HEK293 (cell line): Measurements from ENCODE around the gene RORC.

Experiments used
- CTCF ChIA-PET: fragments of 350-600 bp; formaldehyde crosslinking; extraction: SDS; loops from one replicate; lab custom pipeline; 2021; ENCODE audit warnings: antibody characterized with exemption; lab: Yijun Ruan, JAX
- POLR2A ChIA-PET: fragments of 300-600 bp; formaldehyde crosslinking; extraction: SDS; loops from one replicate; lab custom pipeline; 2020; ENCODE audit warnings: antibody characterized with exemption, inconsistent platforms; lab: Yijun Ruan, JAX
- H3K27ac ChIP-seq: fragments of 200-500 bp; sonication (Bioruptor generic); 2 replicates; pipeline ENCODE4 v1.5.1; 2014; ENCODE audit warnings: low read depth, low read length, control low read depth, inconsistent platforms; ENCODE audit errors: extremely low read depth
- H3K36me3 ChIP-seq, 2 experiments: fragments of 200-500 bp in 1 of 2; sonication (Bioruptor generic) in 1 of 2; 1 replicate in 1 of 2; 2 replicates in 1 of 2; pipeline ENCODE4 v1.5.1; 2014 to 2017; ENCODE audit warnings: inconsistent platforms in 2 of 2, low read length in 2 of 2; ENCODE audit not compliant: control insufficient read depth in 2 of 2, insufficient read depth in 1 of 2
- H3K4me1 ChIP-seq: fragments of 200-500 bp; sonication (Bioruptor generic); 2 replicates; pipeline ENCODE4 v1.5.1; 2014; ENCODE audit warnings: mild to moderate bottlenecking, low read length, inconsistent platforms; ENCODE audit not compliant: control insufficient read depth, insufficient read depth
- H3K4me3 ChIP-seq: 2 replicates; pipeline ENCODE4 v1.5.1; 2011; ENCODE audit warnings: low read depth, mild to moderate bottlenecking, control low read depth, low read length, moderate library complexity
- H3K9me3 ChIP-seq: fragments of 200-500 bp; sonication (Bioruptor generic); 2 replicates; pipeline ENCODE4 v1.5.1; 2014; ENCODE audit warnings: low read depth, low read length, inconsistent platforms; ENCODE audit not compliant: control insufficient read depth, insufficient read depth
- ELK4 ChIP-seq: IDR thresholded peaks from 2 replicates; pipeline ENCODE4 v1.6.1; 2011; ENCODE audit warnings: mild to moderate bottlenecking, low read depth, low read length, borderline replicate concordance
- KLF16 ChIP-seq: fragments of 450-650 bp; formaldehyde crosslinking; IDR thresholded peaks from 2 replicates; pipeline ENCODE4 v1.5.1; 2017; ENCODE audit warnings: missing biosample characterization, missing genetic modification characterization
- OVOL3 ChIP-seq: fragments of 450-650 bp; formaldehyde crosslinking; IDR thresholded peaks from 2 replicates; pipeline ENCODE4 v1.5.1; 2016; ENCODE audit warnings: missing biosample characterization, missing genetic modification characterization
- PATZ1 ChIP-seq: fragments of 450-650 bp; formaldehyde crosslinking; IDR thresholded peaks from 2 replicates; pipeline ENCODE4 v1.5.1; 2016; ENCODE audit warnings: missing biosample characterization, missing genetic modification characterization
- PRDM4 ChIP-seq: fragments of 450-650 bp; formaldehyde crosslinking; IDR thresholded peaks from 2 replicates; pipeline ENCODE4 v1.5.1; 2017; ENCODE audit warnings: missing biosample characterization, missing genetic modification characterization
- REPIN1 ChIP-seq: fragments of 450-650 bp; formaldehyde crosslinking; IDR thresholded peaks from 2 replicates; pipeline ENCODE4 v1.5.1; 2017; ENCODE audit warnings: missing biosample characterization, missing genetic modification characterization, low read depth
- SP7 ChIP-seq: fragments of 450-650 bp; formaldehyde crosslinking; IDR thresholded peaks from 2 replicates; pipeline ENCODE4 v1.5.1; 2016; ENCODE audit warnings: missing biosample characterization, missing genetic modification characterization
- ZNF114 ChIP-seq: fragments of 450-650 bp; formaldehyde crosslinking; IDR thresholded peaks from 2 replicates; pipeline ENCODE4 v1.5.0; 2017; ENCODE audit warnings: missing biosample characterization, missing genetic modification characterization
- ZNF132 ChIP-seq: fragments of 450-650 bp; formaldehyde crosslinking; IDR thresholded peaks from 2 replicates; pipeline ENCODE4 v1.5.1; 2017; ENCODE audit warnings: missing biosample characterization, missing genetic modification characterization, borderline replicate concordance
- ZNF184 ChIP-seq: fragments of 450-650 bp; IDR thresholded peaks from 2 replicates; pipeline ENCODE4 v1.5.1; 2018; ENCODE audit warnings: missing biosample characterization, mild to moderate bottlenecking, missing genetic modification characterization
- ZNF2 ChIP-seq: fragments of 450-650 bp; formaldehyde crosslinking; IDR thresholded peaks from 2 replicates; pipeline ENCODE4 v1.5.1; 2016; ENCODE audit warnings: missing biosample characterization, missing genetic modification characterization
- ZNF311 ChIP-seq: fragments of 450-650 bp; formaldehyde crosslinking; IDR thresholded peaks from 2 replicates; pipeline ENCODE4 v1.5.1; 2017; ENCODE audit warnings: missing biosample characterization, missing genetic modification characterization, borderline replicate concordance
- ZNF394 ChIP-seq: fragments of 450-650 bp; formaldehyde crosslinking; IDR thresholded peaks from 2 replicates; pipeline ENCODE4 v1.5.1; 2016; ENCODE audit warnings: missing biosample characterization, missing genetic modification characterization, mild to moderate bottlenecking, moderate library complexity, borderline replicate concordance
- ZXDB ChIP-seq: fragments of 450-650 bp; formaldehyde crosslinking; IDR thresholded peaks from 2 replicates; pipeline ENCODE4 v1.5.1; 2016; ENCODE audit warnings: missing biosample characterization, missing genetic modification characterization
- TF ChIP-seq, protein P1 (sequence below): fragments of 450-650 bp; formaldehyde crosslinking; conservative IDR thresholded peaks from 2 replicates; pipeline ENCODE4 v1.5.1; 2016; ENCODE audit warnings: low read depth, missing biosample characterization, missing genetic modification characterization

The RORC gene

GRCh38 chr1:151827853-151828252 lies 3.7 kb downstream of the RORC start:
- ChIA-PET CTCF (interaction anchor here (0.6 to 1.3 kb wide), 6 partner anchors 9 to 610 kb away, joined by 3 to 6 read pairs (median 4); no protein-coding TSS in a partner anchor), POLR2A (interaction anchor here (0.6 kb wide), 1 partner anchor 73 kb away, joined by 3 read pairs; no protein-coding TSS in a partner anchor)
- peaks cover 2% of the 10 kb centered on the region for H3K4me1 ChIP-seq

More at GRCh38 chr1:151827853-151828252, 3.7 kb downstream of the RORC start:
- no peak overlapping the region for H3K4me3 ChIP-seq
- TF ChIP-seq PRDM4 = no peak
- TF ChIP-seq SP7 (tag by site-specific recombination) = no peak
- TF ChIP-seq ZNF311 (tag by site-specific recombination) = no peak
- TF ChIP-seq PATZ1 = no peak
- no peak for TF ChIP-seq ZXDB (tag by site-specific recombination)
- no peak for TF ChIP-seq ZNF132
- no peak for TF ChIP-seq KLF16 (tag by site-specific recombination)
- TF ChIP-seq OVOL3 = no peak
- no peak for TF ChIP-seq ZNF394 (tag by site-specific recombination)
- TF ChIP-seq ELK4 = no peak
- TF ChIP-seq ZNF2 (tag by site-specific recombination) = no peak
- TF ChIP-seq ZNF184 (tag by site-specific recombination) = no peak
- TF ChIP-seq REPIN1 (tag by site-specific recombination) = no peak
- TF ChIP-seq, protein P1, sequence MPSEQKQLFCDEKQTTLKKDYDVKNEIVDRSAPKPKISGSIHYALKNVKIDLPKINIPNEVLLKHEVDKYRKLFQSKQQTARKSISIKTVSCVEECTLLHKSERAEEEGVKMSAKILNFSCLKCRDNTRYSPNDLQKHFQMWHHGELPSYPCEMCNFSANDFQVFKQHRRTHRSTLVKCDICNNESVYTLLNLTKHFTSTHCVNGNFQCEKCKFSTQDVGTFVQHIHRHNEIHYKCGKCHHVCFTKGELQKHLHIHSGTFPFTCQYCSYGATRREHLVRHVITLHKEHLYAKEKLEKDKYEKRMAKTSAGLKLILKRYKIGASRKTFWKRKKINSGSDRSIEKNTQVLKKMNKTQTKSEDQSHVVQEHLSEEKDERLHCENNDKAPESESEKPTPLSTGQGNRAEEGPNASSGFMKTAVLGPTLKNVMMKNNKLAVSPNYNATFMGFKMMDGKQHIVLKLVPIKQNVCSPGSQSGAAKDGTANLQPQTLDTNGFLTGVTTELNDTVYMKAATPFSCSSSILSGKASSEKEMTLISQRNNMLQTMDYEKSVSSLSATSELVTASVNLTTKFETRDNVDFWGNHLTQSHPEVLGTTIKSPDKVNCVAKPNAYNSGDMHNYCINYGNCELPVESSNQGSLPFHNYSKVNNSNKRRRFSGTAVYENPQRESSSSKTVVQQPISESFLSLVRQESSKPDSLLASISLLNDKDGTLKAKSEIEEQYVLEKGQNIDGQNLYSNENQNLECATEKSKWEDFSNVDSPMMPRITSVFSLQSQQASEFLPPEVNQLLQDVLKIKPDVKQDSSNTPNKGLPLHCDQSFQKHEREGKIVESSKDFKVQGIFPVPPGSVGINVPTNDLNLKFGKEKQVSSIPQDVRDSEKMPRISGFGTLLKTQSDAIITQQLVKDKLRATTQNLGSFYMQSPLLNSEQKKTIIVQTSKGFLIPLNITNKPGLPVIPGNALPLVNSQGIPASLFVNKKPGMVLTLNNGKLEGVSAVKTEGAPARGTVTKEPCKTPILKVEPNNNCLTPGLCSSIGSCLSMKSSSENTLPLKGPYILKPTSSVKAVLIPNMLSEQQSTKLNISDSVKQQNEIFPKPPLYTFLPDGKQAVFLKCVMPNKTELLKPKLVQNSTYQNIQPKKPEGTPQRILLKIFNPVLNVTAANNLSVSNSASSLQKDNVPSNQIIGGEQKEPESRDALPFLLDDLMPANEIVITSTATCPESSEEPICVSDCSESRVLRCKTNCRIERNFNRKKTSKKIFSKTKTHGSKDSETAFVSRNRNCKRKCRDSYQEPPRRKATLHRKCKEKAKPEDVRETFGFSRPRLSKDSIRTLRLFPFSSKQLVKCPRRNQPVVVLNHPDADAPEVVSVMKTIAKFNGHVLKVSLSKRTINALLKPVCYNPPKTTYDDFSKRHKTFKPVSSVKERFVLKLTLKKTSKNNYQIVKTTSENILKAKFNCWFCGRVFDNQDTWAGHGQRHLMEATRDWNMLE (tag by site-specific recombination) = no peak
- no peak for TF ChIP-seq ZNF114
- TF ChIP-seq, all 188 proteins: peak for 0
- Histone ChIP-seq H3K9me3 (no peaks in the 10 kb centered on the region), H3K27ac (no peak overlapping the region), H3K36me3 (no peaks in the 10 kb centered on the region)
